ENCODE data around the gene ISM1. TPM values are rescaled to one million over a fixed set of nuclear protein-coding genes. Genes with fewer than 3 reads are reported as not detected.

Gene ISM1
- total RNA-seq, 1 donor from 2014 or later, result 0.29 TPM

DNA sequence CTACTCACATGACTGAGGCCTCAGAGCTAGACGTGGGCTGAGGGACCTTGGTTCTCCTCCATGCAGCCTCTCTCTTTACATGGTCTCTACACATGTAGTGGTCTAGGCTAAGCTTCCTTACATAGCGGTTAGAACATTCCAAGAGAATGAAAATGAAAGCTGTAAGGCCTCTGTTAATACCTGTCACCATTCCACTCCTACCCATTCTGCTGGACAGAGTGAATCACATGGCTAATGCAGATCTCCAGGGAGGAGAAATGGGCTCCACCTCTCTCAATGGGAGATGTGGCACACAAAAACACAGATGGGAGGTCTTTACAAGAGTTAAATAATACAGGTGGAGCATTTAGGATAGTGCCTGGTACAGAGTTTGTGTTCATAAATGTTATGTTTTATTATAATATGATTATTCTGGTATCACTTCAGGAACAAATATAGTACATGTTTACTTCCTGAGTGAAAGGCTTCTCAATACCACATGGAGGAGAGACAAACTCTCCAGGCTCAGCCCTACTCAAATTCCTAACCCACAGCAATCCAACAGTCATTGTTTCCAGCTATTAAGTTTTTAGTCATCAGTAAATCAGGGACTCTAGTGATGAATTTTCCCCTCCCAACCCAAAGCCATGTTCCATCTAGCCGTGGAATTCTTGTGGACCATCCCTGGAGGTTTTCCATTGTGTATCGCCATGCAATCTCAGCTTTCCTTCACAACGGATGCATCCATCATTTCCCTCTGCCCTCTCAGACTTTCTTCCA, 57.9 kb downstream of the ISM1 start:
- no peak for DNase-seq (ENCODE audit: extremely low read depth, low read depth, low spot score)

DNA sequence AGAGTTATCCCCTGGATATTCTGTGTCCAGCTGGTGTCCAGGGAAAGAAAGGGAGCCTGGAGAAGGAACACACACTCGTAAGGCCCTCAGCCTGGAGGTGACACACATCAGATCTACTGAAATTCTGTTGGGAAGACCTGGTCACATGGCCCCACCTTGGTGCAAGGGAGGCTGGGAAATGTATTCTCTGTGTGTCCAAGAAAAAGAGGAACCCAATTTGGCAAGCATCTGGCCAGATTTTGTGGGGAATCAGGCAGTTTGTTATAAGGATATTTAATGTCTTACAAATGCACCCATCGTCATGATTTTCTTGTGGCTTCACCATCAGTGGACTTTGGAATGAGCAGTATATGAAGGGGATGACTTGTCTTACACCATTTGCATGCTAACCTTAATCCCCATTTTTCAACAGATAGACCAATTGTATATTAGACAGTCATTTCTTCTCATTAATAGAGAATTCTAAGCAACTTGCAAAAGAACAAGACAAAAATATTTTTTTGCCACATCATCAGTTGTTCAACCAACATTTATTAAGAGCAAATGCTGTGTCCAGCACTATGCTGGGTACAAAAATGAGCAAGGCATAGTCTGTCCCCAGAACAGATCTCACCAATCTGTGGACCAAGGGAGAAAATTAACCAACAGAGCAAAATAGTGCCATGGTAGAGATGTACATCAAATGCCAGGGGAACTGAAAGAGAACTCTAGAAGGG, 59.7 kb downstream of the ISM1 start:
- DNase-seq (ENCODE audit: extremely low read depth, low read depth, low spot score), result no peak

DNA sequence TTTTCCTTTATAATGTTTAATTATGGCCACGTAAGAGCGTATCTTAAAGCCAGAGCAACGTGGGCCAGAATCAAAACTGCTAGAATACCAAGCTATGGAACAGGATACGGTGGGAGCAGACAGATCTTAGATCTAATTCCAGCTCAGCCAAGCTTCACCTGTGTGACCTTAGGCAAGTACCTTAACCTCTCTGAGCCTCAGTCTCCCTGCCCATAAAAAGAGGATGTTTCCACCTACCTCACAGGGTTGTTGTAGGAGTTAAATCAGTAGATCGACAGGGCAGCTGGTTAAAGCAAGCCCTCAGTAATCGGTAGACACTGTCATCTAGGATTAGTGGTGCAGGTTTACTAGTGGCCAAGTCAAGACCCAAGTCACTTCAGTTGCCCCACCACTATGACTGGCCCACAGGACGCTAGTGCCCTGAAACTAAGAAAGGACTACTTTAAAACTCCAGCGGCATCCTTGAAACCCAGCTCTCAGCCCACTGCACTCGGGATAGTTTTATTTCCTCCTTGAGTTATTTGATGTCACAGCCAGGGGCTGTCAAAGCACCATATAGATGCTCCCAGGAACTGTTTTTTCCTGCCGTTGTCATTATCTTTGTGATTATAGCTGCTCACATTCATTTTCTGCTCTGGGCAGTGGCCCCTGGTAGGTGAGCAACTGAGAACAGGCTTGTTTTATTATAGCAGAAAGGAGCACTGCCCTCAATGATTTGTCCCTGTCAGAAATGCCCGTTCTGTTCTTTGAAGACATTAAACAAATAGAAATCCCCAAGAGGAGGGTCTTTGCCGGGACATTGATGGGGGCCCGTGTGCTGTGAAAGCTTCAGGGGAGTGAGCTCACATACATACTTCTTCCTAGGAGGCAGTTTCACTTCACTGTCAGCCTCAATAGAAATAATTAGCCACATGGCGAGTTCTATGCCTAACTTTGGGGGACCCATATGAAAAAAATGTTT, 63.1 kb downstream of the ISM1 start:
- DNase-seq (ENCODE audit: extremely low read depth, low read depth, low spot score), result no peak

DNA sequence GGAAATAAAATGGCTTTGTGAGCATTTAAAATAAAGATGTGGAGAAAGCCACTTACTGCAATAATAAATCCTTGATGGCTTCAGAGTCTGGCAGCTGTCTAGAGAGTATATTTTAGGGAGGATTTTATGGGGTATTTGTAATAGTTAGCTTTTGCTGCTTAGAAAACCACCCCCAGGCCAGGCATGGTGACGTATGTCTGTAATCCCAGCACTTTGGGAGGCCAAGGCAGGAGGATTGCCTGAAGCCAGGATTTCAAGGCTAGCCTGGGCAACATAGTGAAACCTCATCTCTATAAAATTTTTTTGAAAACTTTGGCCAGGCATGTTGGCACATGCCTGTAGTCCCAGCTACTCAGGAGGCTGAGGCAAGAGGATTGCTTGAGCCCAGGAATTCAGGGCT, 63.8 kb downstream of the ISM1 start:
- DNase-seq (ENCODE audit: extremely low read depth, low read depth, low spot score), result no peak

DNA sequence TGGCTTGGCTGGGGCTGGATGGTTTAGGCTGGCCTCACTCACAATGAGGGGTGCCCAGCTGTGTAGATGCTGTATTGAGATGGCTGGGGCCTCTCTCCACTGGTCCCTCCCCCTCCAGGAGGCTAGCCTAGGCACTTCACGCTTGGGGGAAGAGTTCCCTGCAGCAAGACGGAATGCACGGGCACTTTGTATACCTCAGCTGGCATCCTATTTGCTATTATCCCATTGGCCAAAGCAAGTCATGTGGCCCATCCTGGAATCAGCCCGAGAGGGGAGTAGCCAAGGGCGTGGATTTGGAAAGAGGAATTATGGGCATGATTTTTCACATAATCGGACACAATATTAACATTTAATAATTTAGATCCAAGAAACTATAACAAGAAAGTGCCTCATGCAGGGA, 64.3 kb downstream of the ISM1 start:
- no peak for DNase-seq (ENCODE audit: extremely low read depth, low read depth, low spot score)

DNA sequence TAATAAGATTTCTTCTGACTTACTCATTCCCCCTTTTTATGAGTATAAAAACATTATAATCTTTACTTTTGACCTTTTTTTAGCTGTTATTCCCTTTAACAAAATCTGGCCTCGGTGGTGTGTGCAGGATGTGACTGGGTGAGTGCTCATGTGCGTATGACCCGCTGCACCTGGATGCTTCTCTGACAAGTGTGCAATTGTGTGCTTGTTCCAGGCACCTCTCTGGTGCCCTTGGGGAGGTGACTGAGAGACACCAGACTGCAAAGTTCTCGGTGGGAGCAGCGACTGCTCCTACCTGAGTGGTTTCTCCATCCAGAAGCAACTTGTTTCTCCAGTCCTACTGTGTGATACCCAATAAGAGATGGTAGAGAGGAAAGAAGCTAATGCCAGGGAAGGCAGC, 65.0 kb downstream of the ISM1 start:
- DNase-seq (ENCODE audit: extremely low read depth, low read depth, low spot score), result no peak

DNA sequence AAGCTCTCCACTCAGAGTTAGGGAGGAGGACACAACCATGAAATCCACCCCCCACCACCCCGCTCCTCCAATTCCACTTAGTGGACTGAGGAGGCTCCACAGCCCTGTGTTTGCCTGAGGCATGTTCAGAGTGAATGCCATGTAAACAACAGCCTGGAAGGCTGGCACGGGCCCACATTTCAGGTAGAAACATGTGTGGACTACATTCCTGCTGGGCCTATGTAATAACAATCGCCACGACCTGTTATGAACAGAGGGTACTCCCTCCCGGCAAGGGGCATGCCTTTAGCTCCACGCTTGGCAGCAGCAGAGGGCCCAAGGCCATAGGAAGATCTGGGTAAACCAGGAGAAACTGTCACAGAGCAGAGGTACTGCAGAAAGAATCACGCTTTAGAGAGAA, 65.5 kb downstream of the ISM1 start:
- DNase-seq (ENCODE audit: extremely low read depth, low read depth, low spot score), result no peak

DNA sequence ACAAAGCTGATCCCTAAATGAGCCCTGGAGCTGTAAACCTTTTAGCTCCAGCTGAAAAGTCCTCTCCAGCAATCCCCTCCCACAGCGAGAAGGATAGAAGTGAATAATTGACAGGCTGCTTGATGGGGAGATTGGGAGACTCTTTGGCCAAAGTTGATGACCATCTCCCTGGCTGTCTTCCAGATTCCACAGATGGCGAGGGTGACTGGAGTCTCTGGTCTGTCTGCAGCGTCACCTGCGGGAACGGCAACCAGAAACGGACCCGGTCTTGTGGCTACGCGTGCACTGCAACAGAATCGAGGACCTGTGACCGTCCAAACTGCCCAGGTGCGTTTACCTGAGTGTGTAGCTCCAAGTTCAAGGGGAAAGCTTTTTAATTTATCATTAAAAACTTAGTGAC, 67.3 kb downstream of the ISM1 start:
- DNase-seq (ENCODE audit: extremely low read depth, low read depth, low spot score), result no peak

DNA sequence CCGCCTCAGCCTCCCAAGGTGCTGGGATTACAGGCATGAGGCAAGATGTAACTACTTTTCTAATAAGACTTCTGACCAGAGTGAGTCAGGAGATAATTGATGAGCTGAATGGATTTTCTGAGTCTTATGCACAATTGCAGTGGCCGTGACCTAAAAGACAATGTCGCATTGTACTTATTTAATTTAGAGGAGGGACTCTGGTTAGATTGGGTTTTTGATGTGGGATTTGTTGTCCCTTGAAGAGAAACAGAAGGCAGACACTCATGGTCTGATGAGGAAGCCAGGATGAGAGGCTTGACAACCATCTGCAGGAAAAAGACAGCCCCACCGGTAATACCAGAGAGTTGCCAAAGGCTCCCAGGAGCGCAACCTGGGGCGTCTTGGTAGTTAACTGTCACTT, 68.0 kb downstream of the ISM1 start:
- no peak for DNase-seq (ENCODE audit: extremely low read depth, low read depth, low spot score)

DNA sequence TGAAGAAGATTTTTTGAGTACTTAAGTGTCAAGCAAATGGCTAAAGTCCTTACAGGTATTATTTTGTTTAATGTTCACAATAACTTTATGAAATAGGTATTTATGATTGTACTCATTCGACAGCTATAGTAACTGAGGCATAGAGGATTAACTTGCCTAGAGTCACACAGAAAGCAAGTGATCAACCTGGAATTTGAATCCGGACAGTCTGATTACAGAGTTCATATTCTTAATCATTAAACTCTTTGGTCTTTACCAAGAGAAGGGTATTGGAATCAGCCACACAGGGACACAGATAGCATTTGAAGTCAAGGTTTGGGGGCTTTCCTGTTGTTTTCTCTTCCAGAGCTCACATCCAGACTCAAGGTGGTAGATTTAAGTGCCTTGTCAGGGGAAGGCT, 69.7 kb downstream of the ISM1 start:
- no peak for DNase-seq (ENCODE audit: extremely low read depth, low read depth, low spot score)

DNA sequence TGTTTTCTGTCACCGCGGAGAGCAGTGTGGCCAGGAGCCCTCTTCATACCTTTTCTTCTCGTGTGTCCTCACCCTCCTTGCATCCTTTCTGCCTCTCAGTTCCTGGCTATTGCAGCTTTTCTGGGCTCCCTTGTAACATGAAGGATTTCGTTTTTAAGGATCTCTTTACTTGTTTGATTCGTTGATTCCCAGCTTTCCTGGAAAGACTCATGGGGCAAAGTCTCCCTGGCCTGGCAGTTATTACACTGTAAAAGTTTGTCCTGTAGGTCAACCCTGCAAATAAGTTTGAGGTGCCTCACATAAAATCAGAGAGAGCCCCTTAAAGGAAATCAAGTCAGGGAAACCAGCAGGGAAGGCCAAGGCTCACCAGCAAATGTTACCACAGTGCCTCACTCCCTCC, 70.1 kb downstream of the ISM1 start:
- no peak for DNase-seq (ENCODE audit: extremely low read depth, low read depth, low spot score)

DNA sequence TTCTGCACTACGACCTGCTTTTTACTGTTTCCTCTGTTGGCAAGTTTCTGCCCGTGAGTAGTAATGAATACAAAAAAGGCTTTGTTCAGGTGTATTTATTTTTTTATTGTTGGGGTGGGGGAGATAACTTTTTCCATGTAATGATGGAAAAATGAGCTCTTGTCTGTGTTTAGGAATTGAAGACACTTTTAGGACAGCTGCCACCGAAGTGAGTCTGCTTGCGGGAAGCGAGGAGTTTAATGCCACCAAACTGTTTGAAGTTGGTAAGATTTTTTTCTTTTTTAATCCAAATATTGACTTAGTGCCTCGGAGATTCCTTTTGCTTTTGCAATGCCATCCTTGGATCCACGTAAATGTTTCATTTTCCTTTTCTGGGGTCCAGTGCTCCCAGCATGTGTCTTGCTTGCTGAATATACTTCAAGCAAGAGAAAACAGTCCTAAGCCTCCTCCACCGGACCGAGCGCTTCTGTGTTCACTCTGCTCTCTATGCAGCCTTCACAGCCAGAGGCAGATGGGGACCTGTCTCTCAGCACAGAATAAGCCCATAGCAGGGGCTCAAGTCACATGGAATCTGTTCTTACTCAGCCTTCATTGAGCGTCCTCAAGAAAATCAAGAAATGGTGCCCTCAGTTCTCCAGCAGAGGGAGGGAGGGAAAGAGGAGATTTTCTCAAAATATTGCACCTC, 71.3 kb downstream of the ISM1 start:
- DNase-seq (ENCODE audit: extremely low read depth, low read depth, low spot score), result no peak

DNA sequence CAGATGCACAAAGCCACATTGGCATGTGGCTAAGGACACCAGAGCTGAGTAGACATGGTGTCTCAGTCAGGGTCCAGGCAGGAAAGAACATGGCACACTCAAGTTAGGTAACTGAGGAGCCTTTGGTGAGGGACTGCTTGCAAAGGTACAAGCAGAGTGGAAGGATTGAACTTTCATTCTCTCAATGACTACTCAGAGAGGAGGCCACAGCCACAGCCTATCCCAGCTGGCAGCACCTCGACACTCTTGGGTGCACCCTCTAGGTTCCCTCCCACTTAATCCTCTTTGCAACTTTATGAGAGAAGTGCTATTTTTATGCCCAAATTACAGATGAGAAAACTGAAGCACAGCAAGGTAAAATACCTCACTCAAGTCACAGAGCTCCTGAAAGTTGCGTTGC, 73.4 kb downstream of the ISM1 start:
- DNase-seq (ENCODE audit: extremely low read depth, low read depth, low spot score), result no peak

DNA sequence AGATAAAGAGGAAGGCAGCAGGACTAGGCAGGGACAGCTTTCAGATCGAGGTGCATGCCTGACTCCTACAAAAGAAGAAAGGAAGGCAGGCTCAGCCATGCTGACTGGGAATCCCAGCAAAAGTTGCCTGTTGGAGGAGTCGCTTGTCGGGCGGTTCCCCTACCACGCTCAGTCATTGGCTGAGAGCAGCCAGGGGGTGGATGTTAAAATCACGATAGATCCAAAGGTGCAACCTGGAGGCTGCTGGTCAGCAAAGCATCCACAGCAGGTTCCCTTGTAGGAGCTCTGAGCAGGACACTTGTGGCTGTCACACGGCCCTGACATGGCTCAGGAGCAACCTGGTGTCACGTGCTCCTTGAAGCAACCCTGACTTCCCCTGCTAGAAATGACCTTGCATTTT, 74.6 kb downstream of the ISM1 start:
- no peak for DNase-seq (ENCODE audit: extremely low read depth, low read depth, low spot score)

DNA sequence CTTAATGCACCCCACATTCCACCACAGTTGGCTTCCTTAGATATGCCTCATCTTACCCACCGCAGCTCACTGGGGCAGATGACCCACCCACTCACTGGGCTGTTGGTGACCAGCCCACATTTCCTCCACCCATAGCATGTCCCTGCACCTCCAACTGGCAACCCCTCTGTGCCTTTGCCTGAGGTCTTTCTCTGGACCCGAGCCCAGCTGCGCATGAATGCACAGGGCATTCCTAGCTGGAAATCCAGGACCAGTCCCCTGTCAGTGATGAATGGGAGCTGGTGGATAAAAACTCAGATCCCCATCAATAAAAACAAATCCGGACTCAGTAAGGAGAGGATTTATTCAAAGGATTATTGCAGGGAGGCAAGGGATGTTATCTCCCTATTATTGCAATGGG, 75.0 kb downstream of the ISM1 start:
- DNase-seq (ENCODE audit: extremely low read depth, low read depth, low spot score), result no peak

DNA sequence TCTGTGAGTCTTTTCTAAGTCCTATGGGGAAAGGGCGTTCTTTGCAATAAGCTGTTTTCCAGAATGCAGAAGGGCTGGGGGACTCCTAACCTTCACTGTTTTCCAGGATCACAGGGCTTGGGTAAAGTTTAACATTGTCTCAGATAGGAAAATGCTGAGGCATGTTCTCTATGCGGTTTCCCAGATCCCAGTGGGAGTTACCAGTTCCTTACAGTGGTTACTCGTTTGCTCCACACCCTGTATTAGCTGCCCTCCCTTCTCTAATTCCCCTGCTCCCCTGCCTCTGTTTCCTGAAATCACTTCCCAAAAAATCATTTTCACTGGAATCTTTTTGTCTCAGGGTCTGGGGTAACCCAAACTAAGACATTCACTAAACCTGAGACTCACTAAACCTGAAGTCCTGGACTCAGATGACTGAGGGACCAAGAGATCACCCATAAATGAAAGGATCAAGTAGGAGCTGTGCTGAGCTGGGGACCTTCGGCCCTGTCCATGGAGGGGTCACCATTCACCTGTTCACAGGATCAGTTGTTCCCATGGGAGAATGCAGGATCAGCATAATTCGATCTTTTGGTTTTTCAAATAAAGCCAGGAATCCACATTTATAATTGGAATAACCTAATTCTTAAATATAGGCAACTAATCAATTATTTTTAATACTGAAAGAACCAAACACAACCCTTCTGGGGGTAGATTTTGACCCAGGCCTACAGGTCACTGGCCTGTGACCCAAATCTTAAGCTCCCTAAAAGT, 76.2 kb downstream of the ISM1 start:
- no peak for DNase-seq (ENCODE audit: extremely low read depth, low read depth, low spot score)

DNA sequence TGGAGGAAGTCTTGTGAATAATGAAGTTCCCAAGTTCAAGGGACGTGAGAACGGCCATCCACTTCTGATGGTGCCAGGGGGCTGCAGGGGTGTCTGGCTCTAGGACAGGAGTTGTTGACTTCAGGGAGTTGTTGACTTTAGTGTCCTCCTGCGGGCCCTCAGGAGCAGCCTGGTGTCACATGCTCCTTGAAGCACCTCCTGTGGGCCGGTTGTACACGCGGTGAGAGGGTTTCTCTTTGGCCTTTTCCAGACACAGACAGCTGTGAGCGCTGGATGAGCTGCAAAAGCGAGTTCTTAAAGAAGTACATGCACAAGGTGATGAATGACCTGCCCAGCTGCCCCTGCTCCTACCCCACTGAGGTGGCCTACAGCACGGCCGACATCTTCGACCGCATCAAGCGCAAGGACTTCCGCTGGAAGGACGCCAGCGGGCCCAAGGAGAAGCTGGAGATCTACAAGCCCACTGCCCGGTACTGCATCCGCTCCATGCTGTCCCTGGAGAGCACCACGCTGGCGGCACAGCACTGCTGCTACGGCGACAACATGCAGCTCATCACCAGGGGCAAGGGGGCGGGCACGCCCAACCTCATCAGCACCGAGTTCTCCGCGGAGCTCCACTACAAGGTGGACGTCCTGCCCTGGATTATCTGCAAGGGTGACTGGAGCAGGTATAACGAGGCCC, 77.8 kb downstream of the ISM1 start:
- no peak for DNase-seq (ENCODE audit: extremely low read depth, low read depth, low spot score)

DNA sequence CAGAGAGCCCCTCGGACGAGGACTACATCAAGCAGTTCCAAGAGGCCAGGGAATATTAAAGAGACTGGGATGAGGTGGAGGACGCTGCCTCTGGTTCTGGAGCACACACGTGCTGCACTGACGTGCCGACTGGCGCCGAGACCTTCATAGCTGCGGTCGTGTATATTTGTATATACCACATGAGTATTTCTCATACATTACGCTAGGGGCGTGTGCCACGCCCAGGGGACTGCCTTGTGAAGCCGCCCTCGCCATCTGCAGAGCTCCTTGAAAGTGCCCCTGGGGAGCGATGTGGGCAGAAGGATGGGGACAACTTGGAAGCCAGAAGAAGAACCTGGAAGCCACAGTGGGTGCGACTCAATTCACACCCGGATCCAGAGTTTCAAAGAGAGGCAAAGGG, 78.3 kb downstream of the ISM1 start:
- no peak for DNase-seq (ENCODE audit: extremely low read depth, low read depth, low spot score)

DNA sequence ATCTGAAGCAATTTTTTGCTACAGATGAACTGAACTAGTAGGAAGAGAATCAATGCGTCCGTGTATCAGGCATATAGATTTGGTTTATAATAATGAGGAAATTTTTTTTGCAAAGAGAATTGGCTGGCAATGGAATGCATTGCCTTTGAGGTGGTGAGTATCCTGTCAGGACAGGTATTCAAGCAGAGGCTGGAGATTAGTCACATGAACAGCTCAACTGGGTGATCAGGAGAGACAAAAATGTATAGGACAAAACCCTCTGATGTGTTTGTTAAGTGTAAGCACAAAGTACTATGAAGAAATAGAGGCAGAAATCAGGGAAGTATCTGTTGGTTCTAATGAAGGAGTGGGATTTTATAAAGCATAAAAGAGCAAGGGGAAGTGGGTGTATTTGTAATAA, 80.5 kb downstream of the ISM1 start:
- no peak for DNase-seq (ENCODE audit: extremely low read depth, low read depth, low spot score)
